ENCODE results near the gene ADGRB2. TPM values are rescaled to one million over a fixed set of nuclear protein-coding genes. Genes with fewer than 3 reads are reported as not detected.

Gene ADGRB2
- total and polyA plus RNA-seq, 2 donors from 2014 or later: 3.2 to 5.3 TPM

- no peak overlapping the region for H3K4me3 ChIP-seq (ENCODE audit: low read length in 3 of 3)
- no peaks in the 10 kb centered on the region for H3K27me3 ChIP-seq (ENCODE audit: control insufficient read depth, insufficient read depth, low read length)
- no peak overlapping the region for H3K9ac ChIP-seq (ENCODE audit: low read length in 3 of 3)
- no peaks in the 10 kb centered on the region for H3K4me1 ChIP-seq (ENCODE audit: control insufficient read depth in 2 of 3, insufficient read depth in 2 of 3, low read depth in 1 of 3, low read length in 3 of 3)
- DNase-seq: no peak
- no peaks in the 10 kb centered on the region for H3K36me3 ChIP-seq (ENCODE audit: control insufficient read depth in 2 of 3, insufficient read depth in 3 of 3, low read length in 3 of 3)
- intact Hi-C loops (cut with DNase I): no loop called here
- no peak for FAIRE-seq
- no peak for TF ChIP-seq CTCF (IDR thresholded peaks at IDR 0.05; ENCODE audit: borderline replicate concordance, extremely low read depth, insufficient read depth)
- H3K27ac ChIP-seq (ENCODE audit: low read depth in 2 of 2, low read length in 2 of 2): no peak overlapping the region
- no peaks in the 10 kb centered on the region for H3K9me3 ChIP-seq (ENCODE audit: control insufficient read depth in 2 of 3, insufficient read depth in 1 of 3, low read length in 3 of 3)
Observed at GRCh38 chr1:31732751-31733289, 31.3 kb downstream of the ADGRB2 start.

GRCh38 chr1:31732343-31732742, 31.8 kb downstream of the ADGRB2 start:
- H3K9ac ChIP-seq (ENCODE audit: low read length in 3 of 3): no peak overlapping the region
- no peak overlapping the region for H3K27ac ChIP-seq (ENCODE audit: low read depth in 2 of 2, low read length in 2 of 2)
- no peak for TF ChIP-seq CTCF (IDR thresholded peaks at IDR 0.05; ENCODE audit: borderline replicate concordance, extremely low read depth, insufficient read depth)
- no peaks in the 10 kb centered on the region for H3K27me3 ChIP-seq (ENCODE audit: control insufficient read depth, insufficient read depth, low read length)
- DNase-seq (no peak), FAIRE-seq (no peak)
- no peaks in the 10 kb centered on the region for H3K9me3 ChIP-seq (ENCODE audit: control insufficient read depth in 2 of 3, insufficient read depth in 1 of 3, low read length in 3 of 3)
- no peaks in the 10 kb centered on the region for H3K36me3 ChIP-seq (ENCODE audit: control insufficient read depth in 2 of 3, insufficient read depth in 3 of 3, low read length in 3 of 3)
- no peaks in the 10 kb centered on the region for H3K4me1 ChIP-seq (ENCODE audit: control insufficient read depth in 2 of 3, insufficient read depth in 2 of 3, low read depth in 1 of 3, low read length in 3 of 3)
- H3K4me3 ChIP-seq (ENCODE audit: low read length in 3 of 3): no peak overlapping the region
- intact Hi-C loops (cut with DNase I): no loop called here

- H3K9ac ChIP-seq (ENCODE audit: low read length in 3 of 3): no peak overlapping the region
- intact Hi-C loops (cut with DNase I): no loop called here
- DNase-seq: no peak
- no peak for FAIRE-seq
- no peaks in the 10 kb centered on the region for H3K27me3 ChIP-seq (ENCODE audit: control insufficient read depth, insufficient read depth, low read length)
- H3K27ac ChIP-seq (ENCODE audit: low read depth in 2 of 2, low read length in 2 of 2): no peak overlapping the region
- H3K9me3 ChIP-seq (ENCODE audit: control insufficient read depth in 2 of 3, insufficient read depth in 1 of 3, low read length in 3 of 3): no peaks in the 10 kb centered on the region
- no peaks in the 10 kb centered on the region for H3K36me3 ChIP-seq (ENCODE audit: control insufficient read depth in 2 of 3, insufficient read depth in 3 of 3, low read length in 3 of 3)
- no peaks in the 10 kb centered on the region for H3K4me1 ChIP-seq (ENCODE audit: control insufficient read depth in 2 of 3, insufficient read depth in 2 of 3, low read depth in 1 of 3, low read length in 3 of 3)
- no peak overlapping the region for H3K4me3 ChIP-seq (ENCODE audit: low read length in 3 of 3)
- TF ChIP-seq CTCF (IDR thresholded peaks at IDR 0.05; ENCODE audit: borderline replicate concordance, extremely low read depth, insufficient read depth): no peak
Observed at GRCh38 chr1:31731049-31731565, 33.0 kb downstream of the ADGRB2 start.

All from kidney (tissue), 14 donors.